ENCODE data around the gene PIP5KL1.

- TF ChIP-seq EZH2 (IDR thresholded peaks at IDR 0.05; ENCODE audit: insufficient read depth, low read length) (no peak), CTCF (IDR thresholded peaks at IDR 0.05; ENCODE audit: insufficient read depth, low read depth, low read length) (no peak)
These were observed 55.1 kb downstream of the PIP5KL1 start for GRCh38 chr9:127875306-127875966.

All from astrocyte (in vitro differentiated cells and primary cell).